Caco-2 (cell line): ENCODE measurements around the gene PHC2. TPM values are rescaled to one million over a fixed set of nuclear protein-coding genes. Genes with fewer than 3 reads are reported as not detected.
"Not testable (repeated sequence)": the region's sequence is repeated elsewhere in the genome, so short reads cannot be mapped to it uniquely, and the experiment has no call there.

ENCODE experiments used
- BruUV-seq: library from RNA; stranded (reverse); fragments of 400-500 nt; replicated peaks from 2 replicates; lab custom pipeline; 2021; lab: Mats Ljungman, UMichigan
- CTCF ChIA-PET: fragments of 300-600 bp; sonication (Branson Sonifier 250); formaldehyde crosslinking; loops from one replicate; lab custom pipeline; 2022; ENCODE audit warnings: antibody characterized with exemption; lab: Charles Lee
- POLR2A ChIA-PET: fragments of 300-600 bp; sonication (Branson Sonifier 250); formaldehyde crosslinking; loops from one replicate; lab custom pipeline; 2022; ENCODE audit warnings: antibody characterized with exemption; lab: Charles Lee
- DNase-seq, 2 experiments: peaks; one replicate each; pipeline versions ENCODE4 v3.0.0 to v3.0.0-alpha.2; 2020 to 2022
- H3K27me3 ChIP-seq: replicated peaks from 2 replicates; pipeline ENCODE4 v1.6.0; 2011; ENCODE audit warnings: low read length; ENCODE audit not compliant: control insufficient read depth, insufficient read depth
- H3K36me3 ChIP-seq: 2 replicates; pipeline ENCODE4 v1.5.1; 2011; ENCODE audit warnings: low read length; ENCODE audit not compliant: control insufficient read depth, insufficient read depth
- H3K4me1 ChIP-seq: fragments of 250-450 bp; sonication (Bioruptor Pico); 2 replicates; pipeline ENCODE4 v1.5.1; 2020; ENCODE audit warnings: mild to moderate bottlenecking
- H3K4me3 ChIP-seq: 2 replicates; pipeline ENCODE4 v1.5.1; 2011; ENCODE audit warnings: low read depth, mild to moderate bottlenecking, control low read depth, low read length
- H3K9me3 ChIP-seq: fragments of 250-450 bp; sonication (Bioruptor Pico); 2 replicates; pipeline ENCODE4 v1.5.1; 2020; ENCODE audit warnings: mild to moderate bottlenecking, moderate library complexity
- H3K27ac Mint-ChIP-seq: one replicate; pipeline ENCODE4 v1.8.0; 2022; ENCODE audit warnings: mixed read lengths; ENCODE audit not compliant: unreplicated experiment
- H3K27me3 Mint-ChIP-seq: one replicate; pipeline ENCODE4 v1.8.0; 2022; ENCODE audit warnings: mixed read lengths; ENCODE audit not compliant: insufficient read depth, unreplicated experiment
- H3K36me3 Mint-ChIP-seq: one replicate; pipeline ENCODE4 v1.8.0; 2022; ENCODE audit warnings: mild to moderate bottlenecking, mixed read lengths; ENCODE audit not compliant: insufficient read depth, unreplicated experiment
- H3K4me1 Mint-ChIP-seq: one replicate; pipeline ENCODE4 v1.8.0; 2022; ENCODE audit warnings: low read depth, mixed read lengths; ENCODE audit not compliant: unreplicated experiment
- H3K4me3 Mint-ChIP-seq: one replicate; pipeline ENCODE4 v1.8.0; 2022; ENCODE audit warnings: mild to moderate bottlenecking, moderate library complexity, mixed read lengths; ENCODE audit not compliant: unreplicated experiment
- H3K9me3 Mint-ChIP-seq: one replicate; pipeline ENCODE4 v1.8.0; 2022; ENCODE audit warnings: mixed read lengths; ENCODE audit not compliant: unreplicated experiment
- CTCF ChIP-seq, 2 experiments: fragments of 200-600 bp in 1 of 2; IDR thresholded peaks; 1 replicate in 1 of 2; 2 replicates in 1 of 2; pipeline versions ENCODE4 v1.5.1 to v1.8.0; 2011 to 2022; ENCODE audit warnings: antibody characterized with exemption in 1 of 2, control low read depth in 1 of 2, inconsistent platforms in 1 of 2, low read depth in 1 of 2, low read length in 1 of 2, mild to moderate bottlenecking in 1 of 2, moderate library complexity in 1 of 2; ENCODE audit not compliant: insufficient read depth in 1 of 2, severe bottlenecking in 1 of 2, unreplicated experiment in 1 of 2
- intact Hi-C: fragments of 100-400 bp; cut with micrococcal nuclease; formaldehyde crosslinking; loops from one replicate; pipeline ENCODE4 v1.10.0; 2022; ENCODE audit not compliant: unreplicated experiment
- total RNA-seq: library from RNA; stranded (reverse); gene quantifications from 2 replicates; pipeline ENCODE4 v1.2.3, GENCODE V29; 2022

The PHC2 gene
- total RNA-seq, 1 experiment from 2014 or later, result 35.2 TPM

- Mint-ChIP-seq H3K27me3 (no peaks in the 10 kb centered on the region), H3K9me3 (no peaks in the 10 kb centered on the region), H3K27ac (no peak overlapping the region), H3K4me3 (no peak overlapping the region), H3K36me3 (peaks cover 38% of the 10 kb centered on the region), H3K4me1 (no peaks in the 10 kb centered on the region)
- Histone ChIP-seq H3K4me3 (no peak overlapping the region), H3K36me3 (no peaks in the 10 kb centered on the region), H3K4me1 (no peaks in the 10 kb centered on the region), H3K27me3 (no peaks in the 10 kb centered on the region), H3K9me3 (no peaks in the 10 kb centered on the region)
- intact Hi-C loops, result no loop called here
- POLR2A ChIA-PET, result no interaction called here
- no peak for TF ChIP-seq CTCF (IDR thresholded peaks at IDR 0.05; ENCODE audit: insufficient read depth in 1 of 2, low read depth in 1 of 2, low read length in 1 of 2, severe bottlenecking in 1 of 2, unreplicated experiment in 1 of 2)
- CTCF ChIA-PET, result no interaction called here
- DNase-seq, result no peak
- no TSS peak for BruUV-seq
These were observed 138.1 kb downstream of the PHC2 start for GRCh38 chr1:33292726-33293340.

- CTCF ChIA-PET, H3K4me1 Mint-ChIP-seq, H3K36me3 ChIP-seq, H3K4me1 ChIP-seq, H3K27me3 ChIP-seq, POLR2A ChIA-PET, intact Hi-C loops, H3K27me3 Mint-ChIP-seq, H3K9me3 ChIP-seq, H3K4me3 ChIP-seq, H3K9me3 Mint-ChIP-seq, DNase-seq, BruUV-seq, H3K27ac Mint-ChIP-seq, H3K4me3 Mint-ChIP-seq: not testable (repeated sequence)
- H3K36me3 Mint-ChIP-seq, result peaks cover 31% of the 10 kb centered on the region
These were observed 140.3 kb downstream of the PHC2 start for GRCh38 chr1:33290615-33291014.

GRCh38 chr1:33289858-33290154, 141.1 kb downstream of the PHC2 start:
- Histone ChIP-seq H3K4me1 (no peaks in the 10 kb centered on the region), H3K36me3 (no peaks in the 10 kb centered on the region), H3K27me3 (no peaks in the 10 kb centered on the region), H3K4me3 (no peak overlapping the region), H3K9me3 (no peaks in the 10 kb centered on the region)
- H3K4me3 Mint-ChIP-seq, result no peak overlapping the region
- no peak for DNase-seq
- no peaks in the 10 kb centered on the region for H3K4me1 Mint-ChIP-seq
- intact Hi-C loops, result no loop called here
- CTCF ChIA-PET, result no interaction called here
- POLR2A ChIA-PET, result no interaction called here
- no TSS peak for BruUV-seq
- no peak for TF ChIP-seq CTCF (IDR thresholded peaks at IDR 0.05; ENCODE audit: insufficient read depth in 1 of 2, low read depth in 1 of 2, low read length in 1 of 2, severe bottlenecking in 1 of 2, unreplicated experiment in 1 of 2)
- no peaks in the 10 kb centered on the region for H3K9me3 Mint-ChIP-seq
- H3K36me3 Mint-ChIP-seq, result peaks cover 27% of the 10 kb centered on the region
- no peaks in the 10 kb centered on the region for H3K27me3 Mint-ChIP-seq
- no peak overlapping the region for H3K27ac Mint-ChIP-seq
